GM12874 (cell line): ENCODE results near the gene CYB5D1.

ENCODE experiments used
- CTCF ChIP-seq: IDR thresholded peaks from 2 replicates; pipeline ENCODE4 v1.5.1; 2011; ENCODE audit warnings: low read depth, mild to moderate bottlenecking, control low read depth, low read length, moderate library complexity; ENCODE audit not compliant: insufficient read depth

The CYB5D1 gene

GRCh38 chr17:7880076-7880868 lies 22.5 kb downstream of the CYB5D1 start:
- no peak for TF ChIP-seq CTCF

GRCh38 chr17:7881276-7882054 lies 23.7 kb downstream of the CYB5D1 start:
- TF ChIP-seq CTCF: no peak

- TF ChIP-seq CTCF: no peak
Measured at GRCh38 chr17:7882068-7882467, 24.3 kb downstream of the CYB5D1 start.

GRCh38 chr17:7882629-7883028 lies 24.8 kb downstream of the CYB5D1 start:
- TF ChIP-seq CTCF: no peak

- TF ChIP-seq CTCF: no peak
Measured at GRCh38 chr17:7883781-7884386, 26.1 kb downstream of the CYB5D1 start.

- no peak for TF ChIP-seq CTCF
Measured at GRCh38 chr17:7884581-7885366, 27.0 kb downstream of the CYB5D1 start.
